Prostate gland (tissue), 2 donors: Measurements from ENCODE around the gene PNPLA7.

Source experiments
- CTCF ChIP-seq, 4 experiments: fragments of 200-600 bp in 2 of 4; fragments of 450-650 bp in 2 of 4; sonication (generic) in 2 of 4; IDR thresholded peaks; 1 replicate in 3 of 4; 2 replicates in 1 of 4; pipeline ENCODE4 v1.5.1; 2016 to 2019; ENCODE audit warnings: antibody characterized with exemption in 4 of 4, mild to moderate bottlenecking in 2 of 4, moderate library complexity in 2 of 4
- POLR2AphosphoS5 ChIP-seq: sonication (generic); formaldehyde crosslinking; IDR thresholded peaks from one replicate; pipeline ENCODE4 v1.6.1; 2017; ENCODE audit warnings: antibody characterized with exemption

DNA sequence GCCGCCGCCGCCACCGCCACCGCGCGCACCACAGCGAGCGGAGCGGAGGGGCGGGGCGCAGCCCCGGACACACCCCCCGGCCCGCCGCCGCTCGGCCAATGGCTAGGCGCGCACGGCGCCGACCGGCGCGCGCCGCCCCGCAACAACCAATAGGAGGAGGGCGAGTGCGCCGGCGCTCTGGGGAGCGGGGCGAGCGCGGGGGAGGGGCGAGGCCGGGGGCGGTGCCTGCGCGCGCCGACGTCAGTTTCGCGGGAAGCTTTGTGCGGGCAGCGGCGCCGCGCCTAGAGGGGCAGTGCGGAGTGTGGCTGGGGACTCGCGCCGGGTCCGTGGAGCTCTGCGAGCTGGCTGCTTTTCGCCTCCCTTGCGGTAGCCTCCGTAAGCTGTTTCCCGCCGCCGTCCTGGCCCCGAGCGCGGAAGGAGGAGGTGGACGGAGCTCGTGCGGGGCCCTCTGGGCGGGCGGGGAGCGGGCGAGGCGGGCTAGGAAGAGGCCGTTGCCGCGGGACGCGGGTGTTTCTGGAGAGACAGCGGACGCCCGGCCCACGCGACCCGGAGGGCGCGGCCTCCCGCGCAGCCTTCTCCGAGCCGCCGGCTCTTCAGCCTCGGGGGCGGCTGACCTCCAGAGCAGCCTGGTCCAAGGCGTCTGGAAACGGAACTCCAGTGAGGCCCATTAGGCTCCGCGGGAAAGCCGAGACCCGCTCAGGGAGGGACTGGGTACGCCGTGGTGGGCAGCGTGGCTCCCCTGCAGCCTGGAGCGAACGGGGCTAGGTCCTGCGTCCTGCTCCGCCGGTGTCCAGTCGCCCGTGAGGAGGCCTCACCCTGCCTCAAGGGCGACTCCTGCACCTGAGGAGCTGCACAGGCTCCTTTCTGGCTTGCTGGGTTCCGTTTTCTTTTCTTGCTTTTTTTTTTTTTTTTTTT lies 40.5 kb upstream of the PNPLA7 start, which contains the start of gene ZMYND19:
- peak; percentile 12 for TF ChIP-seq POLR2AphosphoS5
- no peak for TF ChIP-seq CTCF (IDR thresholded peaks at IDR 0.05)
